Retinal pigment epithelial cell (primary cell): ENCODE measurements around the gene AGAP1.

ENCODE experiments used
- DNase-seq: peaks from one replicate; pipeline ENCODE4 v3.0.0-alpha.2; 2010; ENCODE audit warnings: low read depth
- H3K4me3 ChIP-seq: 2 replicates; pipeline ENCODE4 v1.5.1; 2011; ENCODE audit warnings: mild to moderate bottlenecking, low read length, control low read depth, moderate library complexity
- TF ChIP-seq, protein P1 (sequence below): conservative IDR thresholded peaks from 2 replicates; pipeline ENCODE4 v1.5.1; 2011; ENCODE audit warnings: low read depth, low read length, control low read depth, inconsistent platforms

The AGAP1 gene

DNA sequence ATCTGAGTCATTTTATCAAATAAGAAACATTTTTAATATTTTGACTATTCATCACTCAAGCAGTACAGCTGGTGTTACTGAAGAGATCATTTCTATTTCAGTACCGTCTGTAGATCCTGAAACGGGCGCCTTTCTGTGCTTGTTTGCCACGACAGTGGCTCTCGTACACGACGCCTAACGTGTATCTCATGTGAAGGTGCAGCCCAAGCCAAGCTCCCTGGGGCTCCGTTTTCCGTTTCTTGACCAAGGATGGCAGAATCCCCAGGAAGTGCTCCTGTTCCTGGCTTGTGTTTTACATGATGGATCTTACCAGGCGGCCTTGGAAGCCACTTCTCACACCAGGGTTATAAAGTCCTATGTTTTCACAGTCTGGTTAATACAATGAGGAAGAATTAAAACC is 353.7 kb downstream of the AGAP1 start:
- no peak overlapping the region for H3K4me3 ChIP-seq
- no peak for DNase-seq
- TF ChIP-seq, protein P1, sequence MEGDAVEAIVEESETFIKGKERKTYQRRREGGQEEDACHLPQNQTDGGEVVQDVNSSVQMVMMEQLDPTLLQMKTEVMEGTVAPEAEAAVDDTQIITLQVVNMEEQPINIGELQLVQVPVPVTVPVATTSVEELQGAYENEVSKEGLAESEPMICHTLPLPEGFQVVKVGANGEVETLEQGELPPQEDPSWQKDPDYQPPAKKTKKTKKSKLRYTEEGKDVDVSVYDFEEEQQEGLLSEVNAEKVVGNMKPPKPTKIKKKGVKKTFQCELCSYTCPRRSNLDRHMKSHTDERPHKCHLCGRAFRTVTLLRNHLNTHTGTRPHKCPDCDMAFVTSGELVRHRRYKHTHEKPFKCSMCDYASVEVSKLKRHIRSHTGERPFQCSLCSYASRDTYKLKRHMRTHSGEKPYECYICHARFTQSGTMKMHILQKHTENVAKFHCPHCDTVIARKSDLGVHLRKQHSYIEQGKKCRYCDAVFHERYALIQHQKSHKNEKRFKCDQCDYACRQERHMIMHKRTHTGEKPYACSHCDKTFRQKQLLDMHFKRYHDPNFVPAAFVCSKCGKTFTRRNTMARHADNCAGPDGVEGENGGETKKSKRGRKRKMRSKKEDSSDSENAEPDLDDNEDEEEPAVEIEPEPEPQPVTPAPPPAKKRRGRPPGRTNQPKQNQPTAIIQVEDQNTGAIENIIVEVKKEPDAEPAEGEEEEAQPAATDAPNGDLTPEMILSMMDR, result no peak

DNA sequence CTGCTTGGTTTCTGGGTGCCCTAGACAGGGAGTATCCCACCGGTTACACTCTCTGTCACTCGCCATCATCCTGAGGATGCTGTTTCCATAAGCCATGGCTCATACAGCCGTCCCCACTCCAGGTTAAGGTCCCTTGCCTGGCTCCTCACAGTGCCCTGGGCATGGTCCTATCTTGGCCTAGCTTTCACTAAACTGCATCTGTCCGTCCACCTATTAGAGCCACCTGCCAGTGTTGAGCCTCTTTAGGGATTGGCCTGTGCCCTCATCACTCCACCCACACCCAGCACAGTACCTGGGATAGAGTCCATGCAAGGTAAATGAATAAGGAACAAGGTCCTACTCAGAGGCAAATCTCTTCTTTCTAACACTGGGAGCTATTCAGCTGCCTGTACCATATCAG is 354.2 kb downstream of the AGAP1 start:
- no peak overlapping the region for H3K4me3 ChIP-seq
- TF ChIP-seq, protein P1, result no peak
- DNase-seq, result no peak

DNA sequence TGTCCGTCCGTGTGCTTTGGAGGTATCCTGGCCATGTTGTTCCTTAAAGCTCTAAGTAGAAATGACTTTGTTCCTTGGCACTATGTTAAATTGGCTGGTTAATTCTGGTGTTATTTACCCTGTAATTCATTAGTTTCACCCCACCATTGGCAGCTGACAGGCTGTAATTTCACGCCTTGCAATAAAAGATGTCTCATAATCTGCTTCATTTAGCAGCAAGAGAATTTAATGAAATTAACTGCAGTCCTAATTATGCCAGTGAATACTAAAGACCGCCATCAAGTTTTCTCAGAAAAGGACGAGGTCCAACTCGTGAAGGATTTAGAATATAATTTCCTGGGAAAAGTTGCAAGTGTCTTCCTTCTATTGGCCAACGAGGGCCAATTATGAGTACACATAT is 355.1 kb downstream of the AGAP1 start:
- H3K4me3 ChIP-seq, result no peak overlapping the region
- no peak for DNase-seq
- TF ChIP-seq, protein P1, result no peak

DNA sequence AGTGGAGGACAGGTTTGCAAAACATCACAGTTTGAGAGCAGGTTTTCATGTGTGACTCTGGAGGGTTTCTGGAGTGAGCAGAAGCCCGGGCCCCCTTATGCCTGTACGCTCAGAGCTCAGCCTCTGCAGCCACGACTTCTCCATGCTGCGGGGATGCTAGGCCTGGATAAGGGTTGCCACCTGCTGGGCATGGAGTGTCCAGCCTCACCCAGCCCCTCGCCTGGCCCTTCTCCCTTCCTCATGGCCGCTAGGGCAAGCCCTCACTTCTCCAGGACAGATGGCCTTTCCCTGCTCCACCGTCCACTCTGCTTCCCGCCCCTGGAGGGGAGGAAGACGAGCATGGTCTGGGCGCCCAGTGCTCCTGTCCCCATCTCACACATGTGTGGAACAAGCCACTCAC is 355.6 kb downstream of the AGAP1 start:
- DNase-seq, result no peak
- H3K4me3 ChIP-seq, result no peak overlapping the region
- TF ChIP-seq, protein P1, result no peak

DNA sequence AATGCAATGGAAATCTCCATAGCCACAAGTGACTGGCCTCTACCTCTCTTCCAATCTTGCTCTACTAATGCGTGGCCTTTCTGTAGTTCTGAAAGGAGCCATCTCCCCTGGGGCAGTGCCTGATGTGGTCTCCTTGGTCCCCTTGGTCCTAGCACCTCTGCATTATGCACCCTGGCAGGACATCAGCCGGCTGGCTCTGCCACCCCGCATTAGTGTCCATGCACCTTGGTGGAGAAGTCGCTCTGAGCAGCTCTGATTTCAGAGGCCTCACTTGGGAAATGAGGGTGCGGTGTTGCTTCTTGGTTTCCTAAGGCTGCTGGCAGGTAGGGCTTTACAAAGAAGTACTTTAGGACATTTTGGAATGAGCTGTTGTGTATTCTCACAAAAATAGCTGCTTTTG is 356.4 kb downstream of the AGAP1 start:
- TF ChIP-seq, protein P1, result no peak
- no peak for DNase-seq
- no peak overlapping the region for H3K4me3 ChIP-seq

DNA sequence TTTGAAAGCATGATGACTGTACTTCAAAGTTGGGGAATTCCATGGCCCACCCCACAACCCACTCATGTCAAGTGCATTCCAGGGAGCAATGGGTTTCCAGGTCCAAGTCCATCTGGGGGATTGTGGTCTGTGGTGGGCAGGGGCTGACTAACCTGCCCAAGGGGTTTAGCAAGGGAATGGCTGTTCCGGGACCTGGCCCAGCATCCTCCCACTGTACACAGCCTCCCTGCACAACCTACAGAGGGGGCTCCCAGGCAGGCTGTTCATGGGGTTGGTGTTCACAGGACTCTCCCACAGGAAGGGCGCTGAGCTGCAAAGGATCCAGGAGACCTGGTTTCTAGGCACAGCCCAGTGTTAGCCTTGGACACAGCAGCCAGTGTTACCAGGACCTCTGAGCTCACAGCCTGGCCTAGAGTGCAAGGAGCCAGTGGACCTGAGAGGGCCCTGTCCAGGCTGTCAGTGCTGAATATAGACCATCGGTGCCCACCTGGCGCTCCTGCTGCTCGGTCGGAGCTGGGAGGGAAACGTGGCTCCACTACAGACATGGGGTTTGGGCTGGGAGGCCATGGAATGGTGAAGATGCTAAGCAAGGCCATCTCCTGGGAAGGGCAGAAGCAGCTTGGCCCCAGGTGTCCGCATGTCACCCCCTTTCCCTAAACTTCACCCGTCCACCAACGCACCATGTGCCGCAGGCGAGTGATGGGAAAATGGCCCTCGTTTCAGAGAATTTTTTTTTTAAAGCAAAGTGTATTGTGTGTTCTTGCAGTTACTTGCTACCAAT is 357.1 kb downstream of the AGAP1 start:
- TF ChIP-seq, protein P1, result no peak
- DNase-seq, result no peak
- no peak overlapping the region for H3K4me3 ChIP-seq

DNA sequence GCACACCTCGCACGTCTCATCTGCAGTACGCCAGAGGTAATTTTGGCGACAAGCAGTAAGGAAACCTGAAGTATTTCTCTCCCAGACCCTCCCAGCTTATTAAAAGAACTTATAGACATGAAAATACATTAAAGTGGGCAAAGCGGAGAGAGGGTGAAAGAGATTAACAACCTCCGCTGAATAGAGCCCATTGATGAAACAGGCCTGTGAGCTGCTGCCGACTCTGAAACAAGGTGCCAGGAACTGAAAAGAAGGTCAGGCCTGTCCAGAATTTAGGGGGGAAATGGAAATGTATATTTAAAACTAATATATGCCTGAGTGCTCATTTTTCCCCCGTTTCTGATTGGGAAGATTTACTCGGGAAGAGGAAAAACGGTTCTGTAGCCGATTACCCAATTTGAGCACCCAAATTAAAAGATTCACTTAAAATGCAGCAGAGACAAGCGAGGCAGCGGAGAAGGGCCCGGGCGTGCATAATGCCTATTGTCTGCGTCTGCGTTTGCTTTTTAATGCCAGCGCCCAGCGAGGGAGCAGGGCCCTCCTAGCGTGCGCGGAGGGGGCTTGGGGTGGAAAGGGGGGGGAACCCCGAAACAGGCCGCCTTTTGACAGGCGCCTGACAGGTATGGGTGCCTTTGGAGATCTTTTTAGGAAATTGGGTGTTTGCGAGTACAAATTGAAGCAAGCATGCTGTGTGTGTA is 358.1 kb downstream of the AGAP1 start:
- DNase-seq, result no peak
- no peak overlapping the region for H3K4me3 ChIP-seq
- TF ChIP-seq, protein P1, result no peak
